ENCODE results near the gene KCNQ1.

KCNQ1 gene

GRCh38 chr11:2728663-2729332 lies 284.0 kb downstream of the KCNQ1 start:
- DNase-seq, result no peak

- no peak for DNase-seq
Measured at GRCh38 chr11:2729841-2730240, 285.0 kb downstream of the KCNQ1 start.

GRCh38 chr11:2730272-2731129 lies 285.7 kb downstream of the KCNQ1 start:
- no peak for DNase-seq

GRCh38 chr11:2731130-2732125 lies 286.6 kb downstream of the KCNQ1 start:
- DNase-seq, result no peak

- no peak for DNase-seq
Measured at GRCh38 chr11:2732261-2732939, 287.6 kb downstream of the KCNQ1 start.

- DNase-seq, result no peak
Measured at GRCh38 chr11:2732940-2733628, 288.3 kb downstream of the KCNQ1 start.

GRCh38 chr11:2734181-2735052 lies 289.6 kb downstream of the KCNQ1 start:
- DNase-seq, result no peak

- DNase-seq, result no peak
Measured at GRCh38 chr11:2735053-2735589, 290.3 kb downstream of the KCNQ1 start.

GRCh38 chr11:2736577-2737225 lies 291.9 kb downstream of the KCNQ1 start:
- no peak for DNase-seq

GRCh38 chr11:2737226-2737590 lies 292.4 kb downstream of the KCNQ1 start:
- DNase-seq, result no peak

- DNase-seq, result no peak
Measured at GRCh38 chr11:2737866-2738265, 293.1 kb downstream of the KCNQ1 start.

- no peak for DNase-seq
Measured at GRCh38 chr11:2738551-2739431, 294.0 kb downstream of the KCNQ1 start.

GRCh38 chr11:2739531-2740274 lies 294.9 kb downstream of the KCNQ1 start:
- DNase-seq, result no peak

GRCh38 chr11:2740275-2740940 lies 295.6 kb downstream of the KCNQ1 start:
- no peak for DNase-seq

- DNase-seq, result no peak
Measured at GRCh38 chr11:2741006-2741376, 296.2 kb downstream of the KCNQ1 start.

GRCh38 chr11:2741377-2742131 lies 296.7 kb downstream of the KCNQ1 start:
- DNase-seq, result no peak

- no peak for DNase-seq
Measured at GRCh38 chr11:2742201-2742600, 297.4 kb downstream of the KCNQ1 start.

Measured in DMS153 (cell line).